HepG2 (cell line): ENCODE measurements around the gene SEC11A. TPM values are rescaled to one million over a fixed set of nuclear protein-coding genes. Genes with fewer than 3 reads are reported as not detected.

Source experiments
- ARID3A ChIP-seq: IDR thresholded peaks from 2 replicates; pipeline ENCODE4 v1.6.1; 2012; ENCODE audit warnings: low read depth, low read length, improper control_type of control experiment
- ELK4 ChIP-seq: sonication (generic); formaldehyde crosslinking; IDR thresholded peaks from 2 replicates; pipeline ENCODE4 v1.9.0; 2021; ENCODE audit warnings: missing genetic modification reagents, borderline replicate concordance
- ETS1 ChIP-seq: sonication (generic); formaldehyde crosslinking; IDR thresholded peaks from 2 replicates; pipeline ENCODE4 v1.4.0; 2020; ENCODE audit warnings: missing genetic modification reagents
- HDAC6 ChIP-seq: fragments of 200-600 bp; sonication (generic); IDR thresholded peaks from 2 replicates; pipeline ENCODE4 v1.7.0; 2017; ENCODE audit warnings: mild to moderate bottlenecking, antibody characterized with exemption, low read length, low read depth
- HNF4A ChIP-seq: sonication (generic); formaldehyde crosslinking; IDR thresholded peaks from 2 replicates; pipeline ENCODE4 v1.4.0; 2020; ENCODE audit warnings: missing genetic modification reagents
- IRF9 ChIP-seq: sonication (generic); formaldehyde crosslinking; IDR thresholded peaks from 2 replicates; pipeline ENCODE4 v1.8.0; 2022; ENCODE audit warnings: missing genetic modification reagents, mild to moderate bottlenecking, borderline replicate concordance
- KLF13 ChIP-seq: sonication (generic); formaldehyde crosslinking; IDR thresholded peaks from 2 replicates; pipeline ENCODE4 v1.4.0; 2020; ENCODE audit warnings: mild to moderate bottlenecking, missing genetic modification reagents
- KMT2B ChIP-seq: IDR thresholded peaks from 2 replicates; pipeline ENCODE4 v1.6.1; 2016; ENCODE audit warnings: missing genetic modification reagents, missing compliant biosample characterization
- PHF8 ChIP-seq: sonication (generic); formaldehyde crosslinking; IDR thresholded peaks from 2 replicates; pipeline ENCODE4 v1.5.0; 2020; ENCODE audit warnings: missing genetic modification reagents
- TFDP1 ChIP-seq: IDR thresholded peaks from 2 replicates; pipeline ENCODE4 v1.6.1; 2016; ENCODE audit warnings: missing compliant biosample characterization, missing genetic modification reagents, borderline replicate concordance
- TFDP2 ChIP-seq: sonication (generic); formaldehyde crosslinking; IDR thresholded peaks from 2 replicates; pipeline ENCODE4 v1.4.0; 2020; ENCODE audit warnings: missing genetic modification reagents
- ZFP41 ChIP-seq: sonication (generic); formaldehyde crosslinking; IDR thresholded peaks from 2 replicates; pipeline ENCODE4 v1.4.0; 2020; ENCODE audit warnings: mild to moderate bottlenecking, missing genetic modification reagents, borderline replicate concordance
- ZNF343 ChIP-seq: sonication (generic); formaldehyde crosslinking; IDR thresholded peaks from 2 replicates; pipeline ENCODE4 v1.4.0; 2020; ENCODE audit warnings: mild to moderate bottlenecking, missing genetic modification reagents
- ZNF574 ChIP-seq: sonication (generic); formaldehyde crosslinking; IDR thresholded peaks from 2 replicates; pipeline ENCODE4 v1.4.0; 2020; ENCODE audit warnings: missing genetic modification reagents
- ZNF740 ChIP-seq: sonication (generic); formaldehyde crosslinking; IDR thresholded peaks from 2 replicates; pipeline ENCODE4 v1.4.0; 2020; ENCODE audit warnings: missing genetic modification reagents
- ZNF879 ChIP-seq: sonication (generic); formaldehyde crosslinking; IDR thresholded peaks from 2 replicates; pipeline ENCODE4 v1.8.1; 2023; ENCODE audit warnings: missing genetic modification reagents
- polyA plus RNA-seq, 8 experiments: library from polyadenylated mRNA; depleted of rRNA in 3 of 8; stranded (reverse) in 7 of 8; unstranded in 1 of 8; fragments of >200 nt; fragmentation: Illumina TruSeq in 4 of 8; extraction: Trizol in 4 of 8; gene quantifications; 2 replicates each; pipeline versions ENCODE4 v1.2.1 to v1.2.3, GENCODE V29; 2011 to 2016; ENCODE audit warnings: low read depth in 4 of 8, missing spikeins in 1 of 8, mixed read lengths in 1 of 8; ENCODE audit not compliant: insufficient read depth in 1 of 8
- total RNA-seq, 5 experiments: library from RNA; depleted of rRNA; stranded (reverse); fragments of >200 nt; fragmentation: Illumina TruSeq; extraction: Trizol; gene quantifications; 2 replicates each; pipeline ENCODE4 v1.2.3, GENCODE V29; 2016; ENCODE audit warnings: low read depth in 1 of 5

SEC11A gene
- total and polyA plus RNA-seq, 2 of the 13 experiments (the other 11 are each of a cell fraction or from before 2014, with no cell fraction given): 141 to 230 TPM

GRCh38 chr15:84747416-84748273, 31.7 kb upstream of the SEC11A start (continued):
- TF ChIP-seq ZNF740 (CRISPR knock-in tag) (no peak), ZNF343 (CRISPR knock-in tag) (no peak; the same call in 1 of the 2 replicates), ZFP41 (peak; percentile 80; the same call in 1 of the 2 replicates), ETS1 (CRISPR knock-in tag) (0 out of 2 replicates have a peak, but pooled peaks have one; percentile 10), IRF9 (CRISPR knock-in tag) (peak; percentile 46; the same call in 1 of the 2 replicates), ZNF879 (CRISPR knock-in tag) (no peak), KLF13 (CRISPR knock-in tag) (no peak), ARID3A (no peak), ZNF574 (CRISPR knock-in tag) (peak; percentile 64), HNF4A (CRISPR knock-in tag) (peak; percentile 25; the same call in 1 of the 2 replicates), PHF8 (CRISPR knock-in tag) (peak; percentile 87), ELK4 (CRISPR knock-in tag) (no peak), KMT2B (CRISPR knock-in tag) (peak; percentile 43; the same call in 1 of the 2 replicates), HDAC6 (no peak), TFDP1 (CRISPR knock-in tag) (0 out of 2 replicates have a peak, but pooled peaks have one; percentile 41), TFDP2 (CRISPR knock-in tag) (no peak)
